Measurements from ENCODE around the gene RNU11. TPM values are rescaled to one million over a fixed set of nuclear protein-coding genes. Genes with fewer than 3 reads are reported as not detected.

Gene RNU11
- total RNA-seq, 1 experiment from 2014 or later, result not detected

- no peak overlapping the region for H3K27ac Mint-ChIP-seq
Observed at GRCh38 chr1:28680151-28680550, 31.8 kb downstream of the RNU11 start.

More at GRCh38 chr1:28680151-28680550, 31.8 kb downstream of the RNU11 start:
- H3K79me1 ChIP-seq (ENCODE audit: insufficient read depth, low read depth, low read length, poor library complexity, severe bottlenecking), result peaks cover 6% of the 10 kb centered on the region
- H3K18ac ChIP-seq (ENCODE audit: insufficient read length, low read depth, low read length), result no peak overlapping the region
- no peak overlapping the region for H2BK5ac ChIP-seq (ENCODE audit: insufficient read length, low read length)
- no peak overlapping the region for H3K14ac ChIP-seq (ENCODE audit: insufficient read depth, low read length)
- H2BK20ac ChIP-seq (ENCODE audit: low read depth, low read length, poor library complexity, severe bottlenecking), result no peak overlapping the region
- Mint-ChIP-seq H3K9me3 (no peaks in the 10 kb centered on the region), H3K4me3 (no peak overlapping the region), H3K36me3 (ENCODE audit: insufficient read depth in 1 of 3, low read depth in 3 of 3) (peaks cover 9 to 31% (median 23%) of the 10 kb centered on the region in 3 experiments; a peak in 6 of 7 replicates), H3K27me3 (ENCODE audit: low read depth) (no peaks in the 10 kb centered on the region), H3K4me1 (peaks cover 3 to 7% of the 10 kb centered on the region in 2 experiments; a peak in 2 of 4 replicates)
- H2AK5ac ChIP-seq (ENCODE audit: insufficient read length, low read length), result no peak overlapping the region
- H3K4me1 ChIP-seq (ENCODE audit: insufficient read depth, low read length), result no peaks in the 10 kb centered on the region; the same call in 1 of the 2 replicates
- H3K56ac ChIP-seq (ENCODE audit: insufficient read length, low read depth, low read length), result no peak overlapping the region
- no peak overlapping the region for H2BK120ac ChIP-seq (ENCODE audit: low read depth, low read length, poor library complexity, severe bottlenecking)
- no peak overlapping the region for H2AFZ ChIP-seq (ENCODE audit: low read length)
- no peak overlapping the region for H2BK15ac ChIP-seq (ENCODE audit: low read depth, low read length)
- no peaks in the 10 kb centered on the region for H3K9me3 ChIP-seq (ENCODE audit: control insufficient read depth, low read depth, low read length)
- no peak overlapping the region for H4K8ac ChIP-seq (replicated peaks; ENCODE audit: insufficient read length, low read depth, low read length)
- no peak for DNase-seq
- no peaks in the 10 kb centered on the region for H4K20me1 ChIP-seq (ENCODE audit: control insufficient read depth, insufficient read depth, insufficient read length)
- no peaks in the 10 kb centered on the region for H3K27me3 ChIP-seq (ENCODE audit: insufficient read depth, low read length)
- peaks cover 3% of the 10 kb centered on the region for H3K79me2 ChIP-seq (ENCODE audit: insufficient read depth, low read length)
- no peak overlapping the region for H3K4ac ChIP-seq (ENCODE audit: low read depth, low read length)
- no peak overlapping the region for H4K91ac ChIP-seq (ENCODE audit: insufficient read length, low read depth, low read length)
- WGBS (ENCODE audit: extremely low coverage, insufficient read length, low lambda C conversion rate), result no CpG with 5 or more reads among the region's 4 CpGs
- H3K23ac ChIP-seq (ENCODE audit: insufficient read length, low read depth, low read length), result no peak overlapping the region
- no peak overlapping the region for H3T11ph ChIP-seq (ENCODE audit: low read length)
- no peak overlapping the region for H4K5ac ChIP-seq (ENCODE audit: insufficient read length, low read depth, low read length)
- no peaks in the 10 kb centered on the region for H3K23me2 ChIP-seq (ENCODE audit: insufficient read length, low read depth, low read length, poor library complexity, severe bottlenecking)
- no peak overlapping the region for H2BK12ac ChIP-seq (ENCODE audit: insufficient read length, low read depth, low read length)
- H3K9ac ChIP-seq (ENCODE audit: extremely low read depth, insufficient read length, low read length), result no peak overlapping the region
- no peak overlapping the region for H3K27ac ChIP-seq (ENCODE audit: insufficient read length, low read depth, low read length)
- TF ChIP-seq CTCF (conservative IDR thresholded peaks at IDR 0.05), result no peak
- no peak overlapping the region for H3K4me2 ChIP-seq (ENCODE audit: insufficient read depth, insufficient read length, low read length)

Measured in H9 (cell line).